H9 (cell line): Measurements from ENCODE around the gene DNAH8. TPM values are rescaled to one million over a fixed set of nuclear protein-coding genes. Genes with fewer than 3 reads are reported as not detected.

ENCODE experiments used
- DNase-seq: peaks from one replicate; pipeline ENCODE4 v3.0.0-alpha.2; 2017
- H2AFZ ChIP-seq: one replicate; pipeline ENCODE4 v1.6.1; 2013; ENCODE audit warnings: mild to moderate bottlenecking, low read length, control low read depth, moderate library complexity
- H2AK5ac ChIP-seq: 2 replicates; pipeline ENCODE4 v1.6.1; 2013; ENCODE audit warnings: low read length, control low read depth, mixed read lengths; ENCODE audit not compliant: insufficient read length
- H2BK120ac ChIP-seq: one replicate; pipeline ENCODE4 v1.6.1; 2013; ENCODE audit warnings: low read depth, mild to moderate bottlenecking, low read length, control low read depth, inconsistent platforms; ENCODE audit not compliant: poor library complexity, severe bottlenecking
- H2BK12ac ChIP-seq: 2 replicates; pipeline ENCODE4 v1.6.1; 2013; ENCODE audit warnings: low read length, control low read depth, mixed read lengths, low read depth; ENCODE audit not compliant: insufficient read length
- H2BK15ac ChIP-seq: 2 replicates; pipeline ENCODE4 v1.6.1; 2013; ENCODE audit warnings: low read depth, low read length, control low read depth
- H2BK20ac ChIP-seq: one replicate; pipeline ENCODE4 v1.6.1; 2013; ENCODE audit warnings: low read depth, mild to moderate bottlenecking, low read length, control low read depth, inconsistent platforms; ENCODE audit not compliant: poor library complexity, severe bottlenecking
- H2BK5ac ChIP-seq: 2 replicates; pipeline ENCODE4 v1.6.1; 2013; ENCODE audit warnings: low read length, control low read depth, mixed read lengths; ENCODE audit not compliant: insufficient read length
- H3K14ac ChIP-seq: 2 replicates; pipeline ENCODE4 v1.6.1; 2013; ENCODE audit warnings: low read length, control low read depth; ENCODE audit not compliant: insufficient read depth
- H3K18ac ChIP-seq: 2 replicates; pipeline ENCODE4 v1.6.1; 2013; ENCODE audit warnings: low read depth, mild to moderate bottlenecking, mixed read lengths, low read length, control low read depth; ENCODE audit not compliant: insufficient read length
- H3K23ac ChIP-seq: 2 replicates; pipeline ENCODE4 v1.6.1; 2013; ENCODE audit warnings: low read length, control low read depth, mixed read lengths, low read depth; ENCODE audit not compliant: insufficient read length
- H3K23me2 ChIP-seq: 2 replicates; pipeline ENCODE4 v1.6.1; 2013; ENCODE audit warnings: low read depth, mild to moderate bottlenecking, mixed read lengths, low read length, control low read depth; ENCODE audit not compliant: insufficient read length, poor library complexity, severe bottlenecking
- H3K27ac ChIP-seq: 2 replicates; pipeline ENCODE4 v1.5.1; 2013; ENCODE audit warnings: low read length, control low read depth, mixed read lengths, low read depth; ENCODE audit not compliant: insufficient read length
- H3K27me3 ChIP-seq: 2 replicates; pipeline ENCODE4 v1.6.1; 2013; ENCODE audit warnings: low read length, control low read depth, inconsistent platforms; ENCODE audit not compliant: insufficient read depth
- H3K4ac ChIP-seq: 2 replicates; pipeline ENCODE4 v1.6.1; 2013; ENCODE audit warnings: low read depth, mild to moderate bottlenecking, control low read depth, inconsistent platforms, low read length, moderate library complexity
- H3K4me1 ChIP-seq: 2 replicates; pipeline ENCODE4 v1.6.1; 2013; ENCODE audit warnings: low read length, control low read depth, inconsistent platforms; ENCODE audit not compliant: insufficient read depth
- H3K4me2 ChIP-seq: 2 replicates; pipeline ENCODE4 v1.6.1; 2013; ENCODE audit warnings: low read length, control low read depth, mixed read lengths; ENCODE audit not compliant: insufficient read length, insufficient read depth
- H3K56ac ChIP-seq: 2 replicates; pipeline ENCODE4 v1.6.1; 2013; ENCODE audit warnings: low read depth, mild to moderate bottlenecking, mixed read lengths, low read length, control low read depth; ENCODE audit not compliant: insufficient read length
- H3K79me1 ChIP-seq: 2 replicates; pipeline ENCODE4 v1.6.1; 2013; ENCODE audit warnings: low read depth, mild to moderate bottlenecking, moderate library complexity, low read length, control low read depth, inconsistent platforms; ENCODE audit not compliant: insufficient read depth, poor library complexity, severe bottlenecking
- H3K79me2 ChIP-seq: 2 replicates; pipeline ENCODE4 v1.6.1; 2013; ENCODE audit warnings: low read length, control low read depth, inconsistent platforms; ENCODE audit not compliant: insufficient read depth
- H3K9ac ChIP-seq: 2 replicates; pipeline ENCODE4 v1.6.1; 2013; ENCODE audit warnings: low read length, control low read depth, mixed read lengths; ENCODE audit not compliant: insufficient read length; ENCODE audit errors: extremely low read depth
- H3K9me3 ChIP-seq: one replicate; pipeline ENCODE4 v1.6.1; 2013; ENCODE audit warnings: low read depth, low read length, inconsistent platforms; ENCODE audit not compliant: control insufficient read depth
- H3T11ph ChIP-seq: one replicate; pipeline ENCODE4 v1.6.1; 2013; ENCODE audit warnings: mild to moderate bottlenecking, low read length, control low read depth, inconsistent platforms
- H4K20me1 ChIP-seq: one replicate; pipeline ENCODE4 v1.6.1; 2013; ENCODE audit not compliant: control insufficient read depth, insufficient read length, insufficient read depth
- H4K5ac ChIP-seq: 2 replicates; pipeline ENCODE4 v1.6.1; 2013; ENCODE audit warnings: low read depth, mild to moderate bottlenecking, mixed read lengths, low read length, control low read depth; ENCODE audit not compliant: insufficient read length
- H4K8ac ChIP-seq: replicated peaks from 2 replicates; pipeline ENCODE4 v1.6.1; 2013; ENCODE audit warnings: low read length, control low read depth, mixed read lengths, low read depth; ENCODE audit not compliant: insufficient read length
- H4K91ac ChIP-seq: 2 replicates; pipeline ENCODE4 v1.6.1; 2013; ENCODE audit warnings: low read depth, mild to moderate bottlenecking, moderate library complexity, mixed read lengths, low read length, control low read depth; ENCODE audit not compliant: insufficient read length
- H3K27ac Mint-ChIP-seq, 3 experiments: 2 replicates in 2 of 3; 3 replicates in 1 of 3; pipeline ENCODE4 v1.8.0; 2020 to 2021; ENCODE audit warnings: mixed read lengths in 3 of 3, mild to moderate bottlenecking in 1 of 3, moderate library complexity in 1 of 3
- H3K27me3 Mint-ChIP-seq: 2 replicates; pipeline ENCODE4 v1.8.0; 2021; ENCODE audit warnings: low read depth, mild to moderate bottlenecking, moderate library complexity, mixed read lengths
- H3K36me3 Mint-ChIP-seq, 3 experiments: 2 replicates in 2 of 3; 3 replicates in 1 of 3; pipeline ENCODE4 v1.8.0; 2020 to 2021; ENCODE audit warnings: low read depth in 3 of 3, mixed read lengths in 3 of 3; ENCODE audit not compliant: insufficient read depth in 1 of 3
- H3K4me1 Mint-ChIP-seq, 2 experiments: 2 replicates each; pipeline ENCODE4 v1.8.0; 2020; ENCODE audit warnings: mixed read lengths in 2 of 2
- H3K4me3 Mint-ChIP-seq, 2 experiments: 2 replicates in 1 of 2; 3 replicates in 1 of 2; pipeline ENCODE4 v1.8.0; 2020 to 2021; ENCODE audit warnings: mild to moderate bottlenecking in 2 of 2, mixed read lengths in 2 of 2, moderate library complexity in 1 of 2
- H3K9me3 Mint-ChIP-seq, 2 experiments: 2 replicates in 1 of 2; 3 replicates in 1 of 2; pipeline ENCODE4 v1.8.0; 2020; ENCODE audit warnings: mild to moderate bottlenecking in 2 of 2, mixed read lengths in 2 of 2, moderate library complexity in 1 of 2
- CTCF ChIP-seq: fragments of 200-600 bp; sonication (generic); conservative IDR thresholded peaks from 3 replicates; pipeline ENCODE4 v1.8.0; 2021; ENCODE audit warnings: antibody characterized with exemption, mild to moderate bottlenecking
- WGBS: extraction: QIAGEN DNeasy Blood & Tissue Kit; methylation state at CpG from one replicate; pipeline ENCODE4 v1.1.7; 2013; ENCODE audit warnings: missing lambda C conversion rate, low lambda C conversion rate, mixed read lengths; ENCODE audit not compliant: insufficient read length; ENCODE audit errors: extremely low coverage; 5-methylcytosine and 5-hydroxymethylcytosine counted together
- total RNA-seq: library from RNA; stranded (reverse); gene quantifications from 2 replicates; pipeline ENCODE4 v1.2.1, GENCODE V29; 2021

The DNAH8 gene
- total RNA-seq, 1 experiment from 2014 or later, result not detected

- no peak overlapping the region for H3K4ac ChIP-seq
- no peak overlapping the region for H4K5ac ChIP-seq
- no peak overlapping the region for H3K9ac ChIP-seq
- TF ChIP-seq CTCF, result no peak
- H3K4me3 Mint-ChIP-seq, result no peak overlapping the region
- DNase-seq, result peak; percentile 9
- no peak overlapping the region for H3K27ac ChIP-seq
- WGBS, result no CpG with 5 or more reads among the region's 11 CpGs
- H3K14ac ChIP-seq, result no peak overlapping the region
- H3K4me1 Mint-ChIP-seq, result peaks cover 16 to 20% of the 10 kb centered on the region in 2 experiments; a peak in 3 of 4 replicates
- H3K9me3 Mint-ChIP-seq, result no peaks in the 10 kb centered on the region
- no peak overlapping the region for H2BK120ac ChIP-seq
- H2AK5ac ChIP-seq, result no peak overlapping the region
- H2BK15ac ChIP-seq, result no peak overlapping the region
- no peak overlapping the region for H3K56ac ChIP-seq
- no peaks in the 10 kb centered on the region for H4K20me1 ChIP-seq
- H3K36me3 Mint-ChIP-seq, result no peaks in the 10 kb centered on the region
- H3K27ac Mint-ChIP-seq, result no peak overlapping the region; a peak in 1 of 7 replicates
- H4K91ac ChIP-seq, result no peak overlapping the region
- no peaks in the 10 kb centered on the region for H3K27me3 ChIP-seq
- no peaks in the 10 kb centered on the region for H3K79me1 ChIP-seq
- H3K23me2 ChIP-seq, result no peaks in the 10 kb centered on the region
- no peak overlapping the region for H3K4me2 ChIP-seq
- H3K27me3 Mint-ChIP-seq, result peaks cover 17% of the 10 kb centered on the region
- H3K79me2 ChIP-seq, result no peaks in the 10 kb centered on the region
- H3K18ac ChIP-seq, result no peak overlapping the region
- H3K9me3 ChIP-seq, result no peaks in the 10 kb centered on the region
- no peak overlapping the region for H2BK12ac ChIP-seq
- H2AFZ ChIP-seq, result no peak overlapping the region
- H3K4me1 ChIP-seq, result no peaks in the 10 kb centered on the region
- no peak overlapping the region for H3T11ph ChIP-seq
- H2BK20ac ChIP-seq, result no peak overlapping the region
- H3K23ac ChIP-seq, result no peak overlapping the region
- H4K8ac ChIP-seq, result no peak overlapping the region
- no peak overlapping the region for H2BK5ac ChIP-seq
These were observed 362.9 kb downstream of the DNAH8 start for GRCh38 chr6:39077882-39078594.
